Vagina (tissue), 2 donors: ENCODE data around the gene MYF6. TPM values are rescaled to one million over a fixed set of nuclear protein-coding genes. Genes with fewer than 3 reads are reported as not detected.

Experiments
- DNase-seq, 2 donors: peaks; one replicate each; pipeline ENCODE4 v3.0.0-alpha.2; 2017; ENCODE audit errors: extremely low spot score in 2 of 2
- H3K27ac ChIP-seq: fragments of 200-600 bp; sonication (generic); one replicate; pipeline ENCODE4 v1.5.1; 2019
- H3K27me3 ChIP-seq: fragments of 200-600 bp; sonication (generic); one replicate; pipeline ENCODE4 v1.5.1; 2019
- H3K36me3 ChIP-seq, 2 donors: fragments of 200-600 bp; sonication (generic); one replicate each; pipeline ENCODE4 v1.5.1; 2017 to 2019
- H3K4me1 ChIP-seq: fragments of 200-600 bp; sonication (generic); one replicate; pipeline ENCODE4 v1.5.1; 2019
- H3K4me3 ChIP-seq, 2 donors: fragments of 200-600 bp; sonication (generic); 1 replicate in 1 of 2; 2 replicates in 1 of 2; pipeline ENCODE4 v1.5.1; 2016 to 2019
- H3K9me3 ChIP-seq: fragments of 200-600 bp; sonication (generic); one replicate; pipeline ENCODE4 v1.5.1; 2019
- CTCF ChIP-seq, 3 experiments: fragments of 450-650 bp in 2 of 3; fragments of 200-600 bp in 1 of 3; sonication (generic) in 1 of 3; IDR thresholded peaks; one replicate each; pipeline ENCODE4 v1.5.1; 2017 to 2019; ENCODE audit warnings: antibody characterized with exemption in 3 of 3, mild to moderate bottlenecking in 2 of 3, moderate library complexity in 2 of 3
- POLR2A ChIP-seq, 2 donors: fragments of 450-650 bp; IDR thresholded peaks; one replicate each; pipeline ENCODE4 v1.6.1; 2017; ENCODE audit warnings: antibody characterized with exemption in 2 of 2, mild to moderate bottlenecking in 2 of 2, moderate library complexity in 2 of 2
- POLR2AphosphoS5 ChIP-seq, 2 donors: sonication (generic); formaldehyde crosslinking; IDR thresholded peaks; one replicate each; pipeline ENCODE4 v1.9.0; 2017; ENCODE audit warnings: antibody characterized with exemption in 2 of 2, mild to moderate bottlenecking in 2 of 2, low read depth in 1 of 2; ENCODE audit not compliant: insufficient read depth in 1 of 2
- intact Hi-C: fragments of 100-400 bp; cut with DNase I; formaldehyde crosslinking; loops from one replicate; pipeline ENCODE4 v1.15.1; 2023
- total RNA-seq: library from RNA; depleted of rRNA; stranded (reverse); fragments of >200 nt; gene quantifications from one replicate; pipeline ENCODE4 v1.2.3, GENCODE V29; 2016

MYF6 gene
- total RNA-seq, 1 donor from 2014 or later = not detected

DNA sequence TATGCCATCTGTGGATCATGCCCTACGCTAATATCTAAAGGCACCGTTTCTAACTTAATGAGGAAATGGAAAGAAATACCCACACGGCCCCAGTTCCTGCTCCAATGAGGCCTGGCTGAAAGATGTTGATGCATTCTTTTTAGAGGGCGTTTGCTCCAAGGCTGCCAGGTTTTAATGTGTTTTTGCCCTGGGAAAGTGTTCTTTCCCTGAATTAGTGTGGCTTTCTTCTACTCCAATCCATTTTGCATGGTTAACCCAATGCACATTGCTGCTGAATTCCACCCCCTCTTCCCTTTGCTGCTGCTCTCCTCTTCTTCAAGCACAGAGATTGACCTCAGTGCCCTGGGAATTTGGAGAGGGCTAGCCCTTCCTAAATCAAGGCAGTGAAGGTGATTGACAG, 10.4 kb downstream of the MYF6 start:
- intact Hi-C loops = no loop called here

GRCh38 chr12:80720516-80720915, 13.1 kb downstream of the MYF6 start:
- Histone ChIP-seq H3K4me1 (no peaks in the 10 kb centered on the region), H3K9me3 (no peaks in the 10 kb centered on the region), H3K36me3 (no peaks in the 10 kb centered on the region), H3K27me3 (no peaks in the 10 kb centered on the region), H3K27ac (no peak overlapping the region), H3K4me3 (no peak overlapping the region)
- intact Hi-C loops = no loop called here
- TF ChIP-seq POLR2AphosphoS5 (IDR thresholded peaks at IDR 0.05; ENCODE audit: insufficient read depth in 1 of 2, low read depth in 1 of 2) (no peak), POLR2A (IDR thresholded peaks at IDR 0.05) (no peak), CTCF (IDR thresholded peaks at IDR 0.05) (no peak)
- DNase-seq = no peak

More for the DNA sequence above, 10.4 kb downstream of the MYF6 start:
- Histone ChIP-seq H3K36me3 (no peaks in the 10 kb centered on the region), H3K4me1 (no peaks in the 10 kb centered on the region), H3K4me3 (no peak overlapping the region), H3K9me3 (no peaks in the 10 kb centered on the region), H3K27ac (no peak overlapping the region), H3K27me3 (no peaks in the 10 kb centered on the region)
- no peak for TF ChIP-seq CTCF (IDR thresholded peaks at IDR 0.05)
- no peak for TF ChIP-seq POLR2A (IDR thresholded peaks at IDR 0.05)
- TF ChIP-seq POLR2AphosphoS5 (IDR thresholded peaks at IDR 0.05; ENCODE audit: insufficient read depth in 1 of 2, low read depth in 1 of 2) = no peak
- no peak for DNase-seq

DNA sequence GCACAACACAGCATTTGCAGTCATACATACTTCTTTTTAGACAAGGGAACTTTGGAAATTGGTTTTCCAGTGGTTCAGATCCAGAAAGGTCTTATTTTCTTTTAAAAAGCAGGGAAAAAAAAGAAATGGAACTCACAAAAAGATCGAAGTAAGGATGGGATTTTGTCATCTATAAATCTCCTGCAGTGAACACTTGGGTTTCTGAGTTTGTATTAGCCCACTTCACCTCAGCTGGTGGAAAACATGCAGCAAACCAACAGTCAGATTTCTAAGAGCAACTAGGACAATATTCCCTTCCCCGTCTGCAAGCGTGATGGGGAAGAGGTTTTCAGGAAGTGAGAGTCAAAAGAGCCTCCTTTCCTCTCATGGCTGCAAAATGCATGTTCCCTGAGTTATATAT, 13.9 kb downstream of the MYF6 start:
- H3K27ac ChIP-seq = no peak overlapping the region
- no peak for TF ChIP-seq POLR2AphosphoS5 (IDR thresholded peaks at IDR 0.05; ENCODE audit: insufficient read depth in 1 of 2, low read depth in 1 of 2)
- no peak for TF ChIP-seq POLR2A (IDR thresholded peaks at IDR 0.05)
- no peak for TF ChIP-seq CTCF (IDR thresholded peaks at IDR 0.05)
- H3K27me3 ChIP-seq = no peaks in the 10 kb centered on the region
- intact Hi-C loops = no loop called here
- no peaks in the 10 kb centered on the region for H3K36me3 ChIP-seq
- H3K9me3 ChIP-seq = no peaks in the 10 kb centered on the region
- no peak for DNase-seq
- no peaks in the 10 kb centered on the region for H3K4me1 ChIP-seq
- no peak overlapping the region for H3K4me3 ChIP-seq

- no peaks in the 10 kb centered on the region for H3K4me1 ChIP-seq
- intact Hi-C loops = no loop called here
- no peak for TF ChIP-seq POLR2A (IDR thresholded peaks at IDR 0.05)
- TF ChIP-seq CTCF (IDR thresholded peaks at IDR 0.05) = no peak
- no peak for TF ChIP-seq POLR2AphosphoS5 (IDR thresholded peaks at IDR 0.05; ENCODE audit: insufficient read depth in 1 of 2, low read depth in 1 of 2)
- H3K36me3 ChIP-seq = no peaks in the 10 kb centered on the region
- H3K27me3 ChIP-seq = no peaks in the 10 kb centered on the region
- H3K27ac ChIP-seq = no peak overlapping the region
- DNase-seq = no peak
- no peaks in the 10 kb centered on the region for H3K9me3 ChIP-seq
- no peak overlapping the region for H3K4me3 ChIP-seq
Observed at GRCh38 chr12:80745851-80746505, 38.5 kb downstream of the MYF6 start.

DNA sequence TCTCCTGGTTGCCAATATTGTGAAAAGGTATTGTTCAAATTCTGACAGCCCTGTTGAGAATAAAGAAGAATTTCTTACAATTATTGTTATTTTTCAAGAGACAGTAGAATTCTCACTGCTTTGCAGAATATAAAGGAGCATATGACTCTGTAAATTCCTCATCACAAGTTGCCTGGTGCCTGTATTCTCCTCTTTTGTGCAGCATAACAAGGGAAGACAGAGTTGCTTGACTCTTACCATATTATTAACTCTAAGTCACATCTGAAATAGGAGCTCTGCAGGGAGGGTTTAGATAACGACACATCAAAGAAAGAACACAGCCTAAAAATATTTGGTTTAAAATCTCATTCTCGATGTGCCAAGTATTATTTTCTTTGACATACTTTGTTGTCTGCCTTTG, 40.4 kb downstream of the MYF6 start:
- Histone ChIP-seq H3K36me3 (no peaks in the 10 kb centered on the region), H3K4me1 (no peaks in the 10 kb centered on the region), H3K27ac (no peak overlapping the region), H3K27me3 (no peaks in the 10 kb centered on the region), H3K4me3 (no peak overlapping the region), H3K9me3 (no peaks in the 10 kb centered on the region)
- no peak for DNase-seq
- TF ChIP-seq POLR2A (IDR thresholded peaks at IDR 0.05) = no peak
- no peak for TF ChIP-seq CTCF (IDR thresholded peaks at IDR 0.05)
- TF ChIP-seq POLR2AphosphoS5 (IDR thresholded peaks at IDR 0.05; ENCODE audit: insufficient read depth in 1 of 2, low read depth in 1 of 2) = no peak
- intact Hi-C loops = no loop called here
